Measurements from ENCODE around the gene HERC6.

DNA sequence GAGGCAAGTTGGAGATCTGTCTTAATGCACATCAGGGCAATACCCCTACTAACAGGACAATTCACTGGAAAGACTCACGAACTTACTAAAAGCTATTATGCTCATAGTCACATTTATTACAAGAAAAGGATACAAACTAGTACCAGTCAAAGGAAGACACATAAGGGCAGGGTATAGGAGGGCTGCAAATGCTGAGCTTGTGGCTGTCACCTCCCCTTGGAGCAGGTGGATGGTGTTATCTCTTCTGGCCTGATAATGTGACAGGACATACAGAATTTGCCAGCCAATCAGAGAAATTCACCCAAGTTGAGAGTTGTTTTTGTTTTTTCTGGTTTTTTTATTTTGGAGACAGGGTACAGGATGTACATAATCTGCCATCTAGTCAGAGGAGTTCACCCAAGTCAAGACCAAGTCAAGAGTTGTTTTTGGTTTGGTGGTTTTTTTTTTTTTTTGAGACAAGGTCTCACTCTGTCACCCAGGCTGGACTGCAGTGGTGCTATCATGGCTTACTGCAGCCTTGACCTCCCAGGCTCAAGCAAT lies 87.1 kb downstream of the HERC6 start:
- TF ChIP-seq ZBTB43 (CRISPR knock-in tag; IDR thresholded peaks at IDR 0.05) (no peak), CTCF (IDR thresholded peaks at IDR 0.05) (no peak), NR3C1 (CRISPR knock-in tag; conservative IDR thresholded peaks at IDR 0.05; ENCODE audit: low read depth) (no peak), KAT7 (CRISPR knock-in tag; IDR thresholded peaks at IDR 0.05; ENCODE audit: borderline replicate concordance) (no peak), FOXP1 (CRISPR knock-in tag; IDR thresholded peaks at IDR 0.05; ENCODE audit: borderline replicate concordance) (no peak), SP1 (CRISPR knock-in tag; conservative IDR thresholded peaks at IDR 0.05) (no peak)
- TF ChIP-seq, protein P1, sequence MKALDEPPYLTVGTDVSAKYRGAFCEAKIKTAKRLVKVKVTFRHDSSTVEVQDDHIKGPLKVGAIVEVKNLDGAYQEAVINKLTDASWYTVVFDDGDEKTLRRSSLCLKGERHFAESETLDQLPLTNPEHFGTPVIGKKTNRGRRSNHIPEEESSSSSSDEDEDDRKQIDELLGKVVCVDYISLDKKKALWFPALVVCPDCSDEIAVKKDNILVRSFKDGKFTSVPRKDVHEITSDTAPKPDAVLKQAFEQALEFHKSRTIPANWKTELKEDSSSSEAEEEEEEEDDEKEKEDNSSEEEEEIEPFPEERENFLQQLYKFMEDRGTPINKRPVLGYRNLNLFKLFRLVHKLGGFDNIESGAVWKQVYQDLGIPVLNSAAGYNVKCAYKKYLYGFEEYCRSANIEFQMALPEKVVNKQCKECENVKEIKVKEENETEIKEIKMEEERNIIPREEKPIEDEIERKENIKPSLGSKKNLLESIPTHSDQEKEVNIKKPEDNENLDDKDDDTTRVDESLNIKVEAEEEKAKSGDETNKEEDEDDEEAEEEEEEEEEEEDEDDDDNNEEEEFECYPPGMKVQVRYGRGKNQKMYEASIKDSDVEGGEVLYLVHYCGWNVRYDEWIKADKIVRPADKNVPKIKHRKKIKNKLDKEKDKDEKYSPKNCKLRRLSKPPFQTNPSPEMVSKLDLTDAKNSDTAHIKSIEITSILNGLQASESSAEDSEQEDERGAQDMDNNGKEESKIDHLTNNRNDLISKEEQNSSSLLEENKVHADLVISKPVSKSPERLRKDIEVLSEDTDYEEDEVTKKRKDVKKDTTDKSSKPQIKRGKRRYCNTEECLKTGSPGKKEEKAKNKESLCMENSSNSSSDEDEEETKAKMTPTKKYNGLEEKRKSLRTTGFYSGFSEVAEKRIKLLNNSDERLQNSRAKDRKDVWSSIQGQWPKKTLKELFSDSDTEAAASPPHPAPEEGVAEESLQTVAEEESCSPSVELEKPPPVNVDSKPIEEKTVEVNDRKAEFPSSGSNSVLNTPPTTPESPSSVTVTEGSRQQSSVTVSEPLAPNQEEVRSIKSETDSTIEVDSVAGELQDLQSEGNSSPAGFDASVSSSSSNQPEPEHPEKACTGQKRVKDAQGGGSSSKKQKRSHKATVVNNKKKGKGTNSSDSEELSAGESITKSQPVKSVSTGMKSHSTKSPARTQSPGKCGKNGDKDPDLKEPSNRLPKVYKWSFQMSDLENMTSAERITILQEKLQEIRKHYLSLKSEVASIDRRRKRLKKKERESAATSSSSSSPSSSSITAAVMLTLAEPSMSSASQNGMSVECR (CRISPR knock-in tag; IDR thresholded peaks at IDR 0.05; ENCODE audit: borderline replicate concordance), result no peak
- TF ChIP-seq, protein P2, sequence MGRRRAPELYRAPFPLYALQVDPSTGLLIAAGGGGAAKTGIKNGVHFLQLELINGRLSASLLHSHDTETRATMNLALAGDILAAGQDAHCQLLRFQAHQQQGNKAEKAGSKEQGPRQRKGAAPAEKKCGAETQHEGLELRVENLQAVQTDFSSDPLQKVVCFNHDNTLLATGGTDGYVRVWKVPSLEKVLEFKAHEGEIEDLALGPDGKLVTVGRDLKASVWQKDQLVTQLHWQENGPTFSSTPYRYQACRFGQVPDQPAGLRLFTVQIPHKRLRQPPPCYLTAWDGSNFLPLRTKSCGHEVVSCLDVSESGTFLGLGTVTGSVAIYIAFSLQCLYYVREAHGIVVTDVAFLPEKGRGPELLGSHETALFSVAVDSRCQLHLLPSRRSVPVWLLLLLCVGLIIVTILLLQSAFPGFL (CRISPR knock-in tag; IDR thresholded peaks at IDR 0.05; ENCODE audit: borderline replicate concordance), result no peak
